Kidney (tissue), 14 donors: ENCODE data around the gene SPTBN4. TPM values are rescaled to one million over a fixed set of nuclear protein-coding genes. Genes with fewer than 3 reads are reported as not detected.

ENCODE experiments used
- DNase-seq, 5 donors: peaks; one replicate each; pipeline ENCODE4 v3.0.0-alpha.2; 2013 to 2020
- FAIRE-seq: peaks from 2 replicates; lab custom pipeline; 2012; peaks lifted over from hg19 to GRCh38; lab: Jason Lieb, UNC
- H3K27ac ChIP-seq, 2 donors: one replicate each; pipeline ENCODE4 v1.7.0; 2013; ENCODE audit warnings: low read depth in 2 of 2, low read length in 2 of 2, inconsistent platforms in 1 of 2
- H3K27me3 ChIP-seq: one replicate; pipeline ENCODE4 v1.7.1; 2013; ENCODE audit warnings: low read length, inconsistent platforms; ENCODE audit not compliant: control insufficient read depth, insufficient read depth
- H3K36me3 ChIP-seq, 3 donors: one replicate each; pipeline versions ENCODE4 v1.7.0 to v1.7.1; 2013; ENCODE audit warnings: low read length in 3 of 3, control low read depth in 1 of 3, inconsistent platforms in 1 of 3; ENCODE audit not compliant: insufficient read depth in 3 of 3, control insufficient read depth in 2 of 3
- H3K4me1 ChIP-seq, 3 donors: one replicate each; pipeline versions ENCODE4 v1.7.0 to v1.7.1; 2013; ENCODE audit warnings: low read length in 3 of 3, inconsistent platforms in 1 of 3, low read depth in 1 of 3; ENCODE audit not compliant: control insufficient read depth in 2 of 3, insufficient read depth in 2 of 3
- H3K4me3 ChIP-seq, 3 donors: one replicate each; pipeline versions ENCODE4 v1.7.0 to v1.8.1; 2013; ENCODE audit warnings: low read length in 3 of 3, control low read depth in 1 of 3, inconsistent platforms in 1 of 3
- H3K9ac ChIP-seq, 3 donors: one replicate each; pipeline versions ENCODE4 v1.7.0 to v1.7.1; 2013; ENCODE audit warnings: low read length in 3 of 3, control low read depth in 1 of 3, inconsistent platforms in 1 of 3
- H3K9me3 ChIP-seq, 3 donors: one replicate each; pipeline versions ENCODE4 v1.7.0 to v1.7.1; 2013; ENCODE audit warnings: low read length in 3 of 3, control low read depth in 1 of 3, inconsistent platforms in 1 of 3; ENCODE audit not compliant: control insufficient read depth in 2 of 3, insufficient read depth in 1 of 3
- CTCF ChIP-seq: IDR thresholded peaks from 3 replicates; pipeline ENCODE4 v1.5.1; 2012; ENCODE audit warnings: mild to moderate bottlenecking, moderate library complexity, borderline replicate concordance; ENCODE audit not compliant: insufficient read depth; ENCODE audit errors: extremely low read depth
- intact Hi-C: fragments of 100-400 bp; cut with DNase I; formaldehyde crosslinking; loops from one replicate; pipeline ENCODE4 v1.11.1; 2022
- polyA plus RNA-seq: library from polyadenylated mRNA; stranded (reverse); fragments of 350-450 nt; fragmentation: Illumina TruSeq; extraction: RNeasy Lipid Tissue Mini Kit (QIAGEN cat#74804); gene quantifications from one replicate; pipeline ENCODE4 v1.2.3, GENCODE V29; 2014; ENCODE audit warnings: low read depth, low replicate concordance; ENCODE audit not compliant: insufficient read depth
- total RNA-seq: library from RNA; stranded (reverse); fragmentation: NEBNext Ultra II Directional; extraction: Animal tissue kit (Norgen Biotek cat#: 25700); gene quantifications from one replicate; pipeline ENCODE4 v1.2.1, GENCODE V29; 2021
- donor health status: control.
- donor health status: control.
- donor health status: control.
- donor health status: control.
- donor health status: control.
- donor health status: DM: yes; HTN: yes; CAD: no.
- donor health status: Normal renal cell carcinoma (clear cell type).

Gene SPTBN4
- total and polyA plus RNA-seq, 2 donors from 2014 or later = 0.82 to 4.6 TPM

- Histone ChIP-seq H3K27ac (peak overlapping the region; percentile 55 to 81), H3K36me3 (peaks cover 2 to 18% (median 6%) of the 10 kb centered on the region in 3 donors)
- no peak for FAIRE-seq
Measured at GRCh38 chr19:40446263-40446784, 20.5 kb upstream of the SPTBN4 start.

GRCh38 chr19:40449506-40449905 is 17.3 kb upstream of the SPTBN4 start:
- Histone ChIP-seq H3K27me3 (no peaks in the 10 kb centered on the region), H3K9ac (no peak overlapping the region), H3K9me3 (no peaks in the 10 kb centered on the region), H3K4me3 (no peak overlapping the region), H3K36me3 (peaks cover 2 to 11% (median 6%) of the 10 kb centered on the region in 3 donors), H3K4me1 (peaks cover 0 to 5% (median 4%) of the 10 kb centered on the region in 3 donors), H3K27ac (no peak overlapping the region)
- no peak for FAIRE-seq
- intact Hi-C loops = no loop called here
- no peak for TF ChIP-seq CTCF
- no peak for DNase-seq

More at GRCh38 chr19:40446263-40446784, 20.5 kb upstream of the SPTBN4 start:
- intact Hi-C loops = no loop called here
- Histone ChIP-seq H3K4me1 (peaks cover 7 to 10% (median 8%) of the 10 kb centered on the region in 3 donors), H3K9ac (peak overlapping the region in 1 of 3 donors; percentile 40), H3K27me3 (no peaks in the 10 kb centered on the region), H3K9me3 (no peaks in the 10 kb centered on the region), H3K4me3 (no peak overlapping the region)
- no peak for DNase-seq
- TF ChIP-seq CTCF = no peak

GRCh38 chr19:40450664-40451063 is 16.1 kb upstream of the SPTBN4 start:
- Histone ChIP-seq H3K9ac (no peak overlapping the region), H3K36me3 (peaks cover 2 to 11% (median 6%) of the 10 kb centered on the region in 3 donors), H3K27me3 (no peaks in the 10 kb centered on the region), H3K9me3 (no peaks in the 10 kb centered on the region), H3K4me3 (no peak overlapping the region), H3K27ac (no peak overlapping the region), H3K4me1 (peaks cover 0 to 3% (median 1%) of the 10 kb centered on the region in 3 donors)
- DNase-seq (no peak), FAIRE-seq (no peak)
- TF ChIP-seq CTCF = no peak
- intact Hi-C loops = no loop called here
